HG03097 (cell line): ENCODE data around the gene RNF43.
A peak's percentile ranks its signal among the peaks of the same experiment; 100 is the strongest.

ENCODE experiments used
- ATAC-seq: cut with Tn5 transposase; IDR thresholded peaks from one replicate; pipeline ENCODE4 v1.9.1; 2021; ENCODE audit not compliant: unreplicated experiment, low FRiP score

Gene RNF43

DNA sequence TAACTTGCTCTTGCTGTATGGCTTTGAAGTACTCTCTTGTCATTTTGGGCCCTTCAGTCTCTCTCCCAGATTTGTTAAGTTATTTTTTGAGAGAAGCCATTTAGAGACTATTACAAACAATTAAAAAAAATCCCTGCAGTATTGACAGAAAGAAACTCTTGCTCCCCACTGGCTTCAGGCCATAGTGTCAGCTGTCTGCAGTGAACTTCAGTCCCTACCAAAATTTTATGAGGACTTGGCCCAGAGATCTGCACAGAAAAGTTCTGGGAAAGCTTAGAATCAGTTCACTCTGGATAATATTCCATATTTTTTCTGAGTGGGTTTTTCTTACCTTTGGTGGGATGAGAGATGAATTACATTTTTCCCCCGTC lies 34.5 kb downstream of the RNF43 start:
- no peak for ATAC-seq

DNA sequence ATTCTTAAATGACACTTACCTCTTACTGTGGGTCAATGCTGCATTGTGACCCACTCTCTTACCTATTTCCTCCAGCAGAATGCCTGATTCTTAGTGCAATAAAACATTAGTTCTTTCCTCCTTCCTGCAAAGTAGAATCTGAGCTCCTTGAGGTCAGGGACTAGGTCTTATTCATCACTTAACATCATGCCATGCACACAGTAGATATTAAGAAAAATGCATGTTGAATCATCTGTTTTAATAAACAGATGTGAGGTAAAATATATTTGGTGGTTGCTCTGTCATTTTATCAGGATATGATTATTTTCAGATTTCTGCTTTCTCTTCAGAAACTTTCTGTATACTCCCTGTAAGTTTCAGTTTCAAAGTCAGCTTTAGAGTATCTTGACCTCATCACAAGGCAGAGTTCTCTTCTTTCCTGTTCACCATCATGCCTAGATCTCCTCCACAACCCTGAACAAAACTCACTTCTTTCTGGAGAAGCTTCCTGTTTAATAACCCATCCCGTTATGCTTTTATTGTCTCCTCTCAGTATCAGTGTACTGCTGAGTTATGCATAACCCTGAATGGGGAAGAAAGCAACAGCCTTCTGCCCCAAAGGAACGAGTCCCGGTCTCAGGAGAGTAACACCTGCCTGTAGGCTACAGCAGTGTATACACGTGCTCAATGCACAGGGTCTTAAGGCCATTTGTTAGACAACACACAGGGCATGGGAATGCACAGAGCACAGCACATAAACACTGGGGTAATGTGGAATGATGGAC lies 35.0 kb downstream of the RNF43 start:
- ATAC-seq: peak; percentile 47

DNA sequence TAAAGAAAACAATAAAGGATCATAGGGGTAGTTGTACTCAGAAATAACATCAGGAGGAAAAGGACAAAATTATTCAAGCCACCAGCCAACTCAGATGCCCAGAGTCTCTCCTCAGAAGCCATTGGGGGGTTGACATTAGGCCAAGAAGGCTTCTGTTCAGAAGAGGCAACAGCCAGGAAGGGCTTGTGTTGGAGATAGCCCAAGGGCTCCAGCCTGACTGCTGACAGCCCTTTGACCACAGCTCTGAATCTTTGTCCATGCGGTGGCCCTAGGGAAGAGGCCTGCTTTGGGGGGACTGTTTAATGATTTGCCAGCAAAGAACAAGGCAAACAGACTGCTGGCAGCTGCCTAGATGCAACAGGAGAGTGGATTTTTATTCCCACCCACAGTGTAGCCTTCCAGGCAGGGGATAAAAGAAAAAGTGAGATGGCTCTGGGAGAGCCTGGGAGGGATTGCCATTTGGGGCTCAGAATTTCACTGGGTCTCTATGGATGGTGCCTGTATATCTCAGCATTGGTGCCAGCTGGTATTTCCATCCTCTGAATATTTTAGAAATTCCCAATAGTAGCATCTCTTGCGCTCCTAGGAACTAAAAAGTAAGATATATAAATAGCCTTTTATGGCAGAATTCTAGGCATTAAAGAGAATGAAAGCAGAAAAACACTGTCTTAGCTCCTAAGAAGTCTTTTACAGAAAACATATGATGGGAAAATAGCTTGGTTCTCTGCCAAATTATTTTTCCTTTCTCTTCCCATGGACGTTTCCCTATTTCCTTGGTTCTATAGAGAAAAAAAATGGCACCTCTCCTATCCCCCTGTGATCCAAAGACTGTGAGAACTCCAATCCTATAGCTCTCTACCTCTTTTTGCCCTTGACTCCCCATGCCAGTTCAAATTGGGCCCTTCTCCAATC lies 36.0 kb downstream of the RNF43 start:
- no peak for ATAC-seq

DNA sequence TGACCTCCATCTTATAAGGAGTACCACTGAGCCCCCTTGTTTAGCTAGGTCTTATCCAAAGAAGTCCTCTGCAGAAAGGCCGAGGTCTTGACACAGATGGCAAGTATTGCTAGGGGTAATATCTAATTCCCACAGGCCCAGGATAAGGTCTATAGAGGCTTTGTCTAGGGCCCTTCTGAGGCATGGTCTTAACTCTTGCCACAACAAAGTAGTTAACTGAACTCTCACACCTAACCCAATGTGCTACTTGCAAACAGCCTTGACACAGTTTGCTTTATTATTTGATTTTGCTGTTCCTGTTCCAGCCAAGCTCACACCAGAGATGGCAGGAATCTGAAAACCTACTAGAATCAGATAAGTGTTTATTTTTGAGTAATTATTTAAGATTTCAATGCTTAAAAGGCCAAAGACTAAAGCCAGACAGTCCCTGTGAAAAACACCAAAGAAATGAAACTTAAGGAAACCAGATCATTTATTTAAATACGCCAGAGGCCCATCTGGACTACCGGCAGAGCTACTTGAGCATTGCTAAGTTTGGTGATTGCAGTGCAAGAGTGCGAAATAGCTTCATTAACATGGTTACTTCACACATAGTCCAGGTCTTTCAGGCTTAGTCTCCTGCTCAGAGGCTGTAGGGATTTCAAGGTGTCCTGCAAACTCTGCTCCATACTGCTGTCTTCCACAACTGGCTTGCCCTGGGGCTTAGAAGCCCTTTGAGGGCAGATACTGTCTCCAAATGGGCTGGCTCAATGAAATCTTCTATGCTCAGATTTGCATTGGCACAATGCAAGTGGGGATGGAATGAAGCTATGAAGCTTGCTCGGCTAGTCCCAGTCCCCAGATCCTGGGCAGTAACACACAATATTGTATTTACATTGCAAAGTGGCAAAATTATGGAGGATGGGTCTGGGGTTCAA lies 36.9 kb downstream of the RNF43 start:
- ATAC-seq: no peak

DNA sequence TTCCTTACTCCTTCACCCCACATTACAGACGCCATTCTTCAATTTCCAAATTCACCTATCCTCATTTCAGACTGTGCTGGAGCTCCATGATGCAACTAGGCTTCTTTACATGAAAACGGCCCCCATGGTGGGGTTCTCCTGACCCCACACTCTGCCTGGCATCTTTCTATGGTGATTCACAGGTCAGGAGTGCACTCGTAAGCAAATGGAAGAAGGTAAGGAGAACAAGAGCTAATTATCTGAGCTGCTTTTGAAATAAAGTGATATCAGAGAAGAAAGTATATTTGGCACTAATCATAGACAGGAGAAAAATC lies 37.9 kb downstream of the RNF43 start:
- no peak for ATAC-seq

DNA sequence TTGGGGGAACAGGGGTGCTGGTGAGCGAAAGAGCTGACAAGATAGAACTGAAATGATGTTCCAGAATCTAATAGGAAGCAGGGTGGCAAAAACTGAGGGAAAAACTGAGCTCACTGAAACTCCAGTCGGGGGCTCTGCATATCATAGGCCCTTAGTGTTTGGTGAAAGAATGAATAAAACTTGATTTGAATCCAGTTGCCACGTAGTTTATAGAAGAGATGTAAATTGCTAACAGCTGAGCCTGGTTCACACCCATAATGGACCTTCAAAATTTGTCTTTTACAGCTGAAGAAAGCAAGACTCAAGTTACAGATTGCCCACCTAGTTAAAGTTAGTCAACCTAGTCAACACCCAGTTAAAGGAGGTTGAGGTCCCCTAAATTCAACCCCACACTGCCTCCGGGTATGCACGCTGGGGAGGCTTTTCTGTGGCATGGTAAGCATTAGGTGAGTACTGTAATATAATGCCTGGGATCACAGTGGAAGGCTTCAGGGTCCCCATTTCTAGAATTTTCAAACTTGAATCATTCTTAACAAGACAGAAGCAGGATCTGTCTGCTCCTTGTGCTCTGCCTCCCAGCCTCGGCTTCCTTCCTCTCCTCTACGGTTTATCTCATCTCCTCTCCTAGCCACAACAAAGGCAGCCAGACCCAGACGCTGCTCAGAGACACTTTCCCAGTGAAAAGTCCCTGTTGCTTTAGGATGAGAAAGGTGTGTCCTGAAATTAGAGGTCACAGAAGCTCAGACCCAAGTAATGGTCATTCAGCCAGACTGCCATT lies 38.4 kb downstream of the RNF43 start:
- ATAC-seq: no peak

DNA sequence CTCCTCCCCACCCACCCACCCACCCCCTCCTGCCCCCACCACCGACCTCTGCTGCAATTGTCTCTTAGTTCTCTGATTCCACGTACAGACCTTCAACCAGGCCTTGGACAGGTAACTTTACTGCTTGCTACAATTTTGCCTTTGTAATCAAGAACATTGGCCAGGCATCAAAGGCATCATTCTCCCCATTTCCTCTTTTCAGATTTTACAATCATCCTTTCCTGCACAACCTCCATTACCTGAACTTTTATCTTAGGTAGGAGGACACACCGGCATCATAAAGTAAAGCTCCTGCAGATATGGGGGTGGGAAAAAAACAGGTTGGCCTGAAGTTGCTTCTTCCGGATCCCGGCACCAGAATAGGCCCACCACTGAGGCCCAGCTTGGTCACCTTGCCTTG lies 39.7 kb downstream of the RNF43 start:
- no peak for ATAC-seq

DNA sequence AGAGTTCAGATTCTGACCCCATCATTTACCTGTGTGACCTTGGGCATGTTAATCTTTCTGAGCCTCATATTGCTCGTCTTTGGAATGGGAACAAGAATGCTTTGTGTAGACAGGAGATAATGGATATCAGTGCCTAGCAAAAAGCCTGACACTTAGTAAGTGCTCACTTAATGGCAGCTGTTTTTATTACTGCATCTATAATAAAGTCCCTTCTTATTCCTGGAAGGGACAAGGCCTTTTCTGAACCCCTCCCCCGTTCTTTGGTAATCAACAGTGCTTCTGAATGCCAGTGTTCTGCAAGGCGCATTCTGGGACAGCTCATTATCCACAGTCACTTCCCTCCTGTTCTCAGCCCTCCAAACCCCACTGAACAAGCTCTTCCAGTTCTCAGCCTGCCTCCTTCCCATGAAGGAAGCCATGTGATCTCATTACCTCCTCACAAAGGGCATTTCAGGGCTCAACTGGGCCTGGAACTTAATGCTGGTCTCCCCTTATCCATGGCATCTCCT lies 40.2 kb downstream of the RNF43 start:
- no peak for ATAC-seq

DNA sequence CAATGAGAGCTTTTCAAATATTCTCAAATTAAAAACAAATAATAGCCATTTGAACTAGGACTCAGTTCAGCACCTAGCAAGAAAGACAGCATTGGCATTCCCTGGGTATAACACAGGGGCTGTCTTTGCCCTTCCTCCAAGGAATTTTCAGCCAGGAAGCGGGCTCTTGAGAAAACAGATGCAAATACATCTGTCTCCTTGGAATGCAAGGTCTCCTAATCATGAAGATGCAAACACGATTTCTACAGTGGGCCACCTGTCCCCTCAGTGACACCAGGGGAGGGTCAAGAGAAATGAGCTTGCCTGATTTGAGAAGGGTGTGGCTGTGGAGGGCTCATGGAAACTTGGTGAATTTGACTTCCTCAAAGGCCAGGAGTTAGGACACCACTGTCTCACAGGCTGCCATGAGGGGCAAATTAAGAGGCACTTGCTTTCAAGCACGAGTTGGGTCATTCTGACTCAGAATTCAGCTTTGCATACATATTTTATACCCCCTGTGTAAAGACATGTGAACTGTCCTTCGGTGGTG lies 40.8 kb downstream of the RNF43 start:
- ATAC-seq: no peak

DNA sequence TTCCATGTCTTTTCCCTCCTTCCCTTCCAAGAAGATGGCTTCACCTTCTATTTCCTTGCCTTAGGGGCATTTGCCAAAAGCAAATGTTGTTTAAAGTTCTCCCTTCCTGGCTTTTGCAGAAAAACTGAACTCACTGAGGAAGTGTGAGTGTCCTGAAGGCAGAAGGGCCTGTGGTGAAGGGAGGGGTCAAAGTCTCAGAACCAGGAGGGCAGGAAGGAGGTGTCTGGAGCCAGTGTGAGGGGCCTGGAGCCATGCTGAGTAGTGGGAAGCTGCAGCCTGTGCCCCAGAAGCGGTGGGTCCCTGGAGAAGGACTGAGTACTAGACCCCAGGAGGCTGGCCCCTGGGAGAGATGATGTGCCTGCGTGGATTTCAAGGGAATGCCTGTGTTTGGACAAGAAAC lies 41.5 kb downstream of the RNF43 start:
- ATAC-seq: no peak

DNA sequence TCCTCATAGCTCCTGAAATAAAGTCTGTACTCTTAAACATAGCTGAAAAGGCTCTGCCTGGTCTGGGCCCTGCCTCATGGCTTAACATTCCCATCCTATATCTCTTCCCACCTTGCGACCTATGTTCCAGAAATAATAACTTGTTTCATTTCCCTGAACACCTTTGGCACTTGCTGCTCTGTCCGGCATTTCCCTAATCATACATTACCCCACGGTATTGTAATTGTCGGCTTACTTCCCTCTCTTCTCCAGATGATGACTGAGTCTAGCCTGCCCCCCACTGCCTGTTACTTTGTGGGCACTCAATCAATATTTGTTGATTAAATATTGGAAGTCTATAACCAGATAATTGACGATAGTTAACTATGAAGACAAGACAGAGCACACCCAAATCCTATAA lies 42.1 kb downstream of the RNF43 start:
- ATAC-seq: no peak

DNA sequence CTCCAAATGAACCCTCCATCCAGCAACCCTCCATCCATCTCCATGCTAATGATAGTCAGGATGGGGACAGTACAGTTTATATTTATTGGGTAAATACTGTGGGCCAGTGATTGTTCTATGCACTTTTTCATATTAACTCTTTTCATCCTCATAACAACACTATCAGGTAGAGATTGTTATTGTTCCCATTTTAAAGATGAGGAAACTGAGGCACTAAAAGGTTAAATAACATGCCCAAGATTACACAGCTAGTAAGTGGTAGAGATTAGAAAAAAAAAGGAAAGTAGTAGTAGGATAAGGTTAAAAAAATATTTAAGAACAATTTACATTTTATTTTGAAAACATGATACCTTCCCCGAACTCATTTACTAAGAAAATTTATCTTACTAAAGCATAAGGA lies 43.4 kb downstream of the RNF43 start:
- ATAC-seq: no peak

DNA sequence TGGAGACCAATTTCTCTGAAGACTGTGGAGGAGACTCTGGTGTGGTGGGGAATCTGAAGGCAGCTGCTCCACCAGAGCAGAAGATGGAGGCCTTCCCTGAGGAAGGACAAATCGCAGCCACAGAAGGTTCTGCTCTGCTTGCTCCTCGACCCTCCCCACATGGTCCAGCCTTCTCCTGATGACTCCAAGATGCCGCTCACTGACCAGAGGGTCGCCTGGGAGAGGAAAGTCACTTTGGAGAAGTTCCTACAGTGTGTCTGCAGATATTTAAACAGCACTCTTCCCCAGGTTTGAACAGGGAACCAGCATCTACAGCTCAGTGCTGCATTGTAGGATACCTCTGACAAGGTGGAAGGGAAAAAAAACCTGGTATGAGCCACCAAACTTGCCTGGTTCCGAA lies 44.3 kb downstream of the RNF43 start:
- no peak for ATAC-seq

DNA sequence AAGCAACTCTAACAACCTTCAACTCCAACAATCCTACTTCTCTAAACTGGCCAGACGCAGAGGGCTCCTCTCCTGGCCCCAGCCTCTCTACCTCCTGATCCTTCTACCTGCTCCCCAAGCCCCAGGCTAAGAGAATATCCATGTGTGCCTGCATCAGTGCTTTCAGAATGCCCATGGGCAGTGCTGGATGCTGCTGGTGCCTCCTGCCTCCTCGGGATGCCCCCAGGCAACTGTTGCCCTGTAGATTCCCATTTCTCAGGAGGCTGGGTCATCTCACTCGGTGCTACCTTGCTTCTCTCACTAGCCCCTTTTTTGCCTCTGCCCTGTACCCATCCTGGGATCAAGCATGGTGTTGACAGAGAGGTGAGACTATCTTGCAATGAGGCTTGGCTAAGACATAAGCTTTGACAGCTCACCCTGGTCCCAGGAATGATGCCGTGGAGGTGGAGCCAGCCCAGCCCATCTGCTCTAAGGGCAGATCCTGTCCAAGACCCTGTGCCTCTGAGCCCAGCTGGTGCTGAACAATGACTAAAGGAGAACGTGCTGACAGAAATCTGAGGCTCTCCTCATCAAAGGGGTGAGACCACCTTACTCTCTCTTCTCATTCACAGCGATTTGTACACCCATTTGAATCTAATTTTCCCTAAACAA lies 45.9 kb downstream of the RNF43 start:
- no peak for ATAC-seq

DNA sequence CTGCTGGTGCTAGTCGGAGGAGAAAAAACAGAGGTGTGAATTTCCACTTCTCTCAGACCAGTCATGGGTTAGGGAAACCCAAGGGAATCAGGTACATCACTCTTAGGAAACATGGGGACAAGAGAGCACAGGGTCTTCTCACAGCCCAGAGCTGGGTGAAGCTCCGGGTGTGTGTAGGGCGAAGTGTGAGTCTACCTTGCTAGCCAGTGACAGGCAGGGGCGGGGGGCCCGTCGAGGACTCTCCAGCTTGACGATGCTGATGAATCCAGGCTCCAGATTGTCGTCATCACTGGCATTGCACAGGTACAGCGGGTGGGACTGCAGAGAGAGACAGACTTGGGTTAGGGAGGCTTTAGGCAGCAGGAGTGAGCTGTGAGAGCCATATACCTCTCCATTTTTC lies 46.6 kb downstream of the RNF43 start:
- no peak for ATAC-seq

DNA sequence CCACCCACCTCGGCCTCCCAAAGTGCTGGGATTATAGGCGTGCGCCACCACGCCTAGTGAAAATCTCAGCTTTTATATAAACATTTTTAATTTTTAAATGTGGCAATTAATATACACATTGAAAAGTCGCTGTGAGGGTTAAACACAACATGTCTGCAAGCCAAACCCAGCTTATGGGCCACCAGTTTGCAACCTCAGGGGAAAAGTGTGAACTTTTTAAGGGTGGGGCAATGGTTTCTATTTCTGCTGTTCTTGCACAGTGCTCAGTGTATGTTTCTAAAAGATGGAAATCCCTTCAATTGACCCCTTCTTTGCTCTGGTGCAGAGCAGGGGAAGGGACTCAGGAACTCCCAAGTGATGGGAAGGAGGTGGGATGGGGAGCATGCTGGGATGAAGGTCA lies 47.0 kb downstream of the RNF43 start:
- ATAC-seq: no peak

DNA sequence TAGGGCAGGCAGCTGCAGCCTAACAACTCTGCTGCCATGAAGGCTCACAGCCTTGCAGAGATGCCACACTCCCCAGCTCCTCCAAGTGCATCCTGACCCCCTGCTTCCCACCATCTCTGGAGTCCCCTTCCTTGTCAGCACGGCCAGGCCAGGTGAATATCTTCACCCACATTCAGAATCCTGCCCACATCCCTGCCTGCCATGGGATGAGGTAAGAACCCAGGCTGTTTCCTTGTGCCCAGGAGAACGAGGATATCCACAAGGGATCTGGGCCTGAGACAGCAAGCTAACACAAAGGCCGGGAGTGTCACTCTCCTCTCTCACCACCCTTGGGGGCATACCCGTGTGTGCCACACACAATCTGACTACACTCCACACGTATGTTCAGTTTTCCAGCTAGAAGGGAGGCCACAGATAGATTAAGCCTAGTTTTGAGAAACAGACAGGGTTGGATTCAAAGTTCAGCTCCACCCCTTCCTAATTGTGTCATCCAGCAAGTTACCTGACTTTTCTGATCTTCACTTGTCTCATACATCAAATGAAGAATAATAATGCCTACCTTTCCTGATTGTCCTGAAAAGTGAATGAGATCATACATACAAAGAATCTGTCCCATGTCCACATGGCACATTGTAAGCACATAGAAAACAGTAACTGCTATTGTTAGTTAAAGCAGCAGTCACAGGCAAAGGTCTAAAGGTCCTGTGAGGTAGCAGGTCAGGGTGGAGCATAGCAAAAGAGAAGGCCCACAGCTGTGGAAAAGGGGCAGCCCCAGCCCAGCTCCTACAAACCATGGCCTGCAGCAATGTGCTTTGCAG lies 47.9 kb downstream of the RNF43 start:
- ATAC-seq: no peak

DNA sequence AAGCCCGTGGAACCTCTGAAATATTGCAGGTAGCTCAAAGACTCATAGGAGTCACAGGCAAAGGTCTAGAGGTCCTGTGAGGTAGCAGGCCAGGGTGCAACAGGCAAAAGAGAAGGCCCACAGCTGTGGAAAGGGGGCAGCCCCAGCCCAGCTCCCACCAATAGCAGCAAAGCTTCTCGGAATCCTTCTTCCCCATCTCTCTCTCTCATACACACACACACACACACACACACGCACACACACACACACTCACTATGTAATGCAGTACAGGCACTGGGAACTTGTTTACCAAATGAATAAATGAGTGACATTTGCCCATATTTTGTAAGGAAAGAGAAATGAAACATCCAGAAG lies 48.5 kb downstream of the RNF43 start:
- no peak for ATAC-seq
